NCI-H2196 (cell line): ENCODE data around the gene TBX1.

ENCODE experiments used
- DNase-seq: peaks from one replicate; lab custom pipeline; 2025; ENCODE audit not compliant: unreplicated experiment; lab: John Stamatoyannopoulos, UW

The TBX1 gene

GRCh38 chr22:19751497-19752245, 8.9 kb upstream of the TBX1 start:
- DNase-seq = no peak

GRCh38 chr22:19753090-19753842, 7.3 kb upstream of the TBX1 start:
- no peak for DNase-seq

GRCh38 chr22:19753996-19754700, 6.4 kb upstream of the TBX1 start:
- DNase-seq = no peak

GRCh38 chr22:19754701-19755144, 5.9 kb upstream of the TBX1 start:
- no peak for DNase-seq

- no peak for DNase-seq
Observed at GRCh38 chr22:19755145-19755710, 5.3 kb upstream of the TBX1 start.

GRCh38 chr22:19755722-19756287, 4.8 kb upstream of the TBX1 start:
- no peak for DNase-seq

- DNase-seq = peak; percentile 51
Observed at GRCh38 chr22:19756288-19757128, 4.1 kb upstream of the TBX1 start.

GRCh38 chr22:19757140-19757984, 3.2 kb upstream of the TBX1 start:
- no peak for DNase-seq

GRCh38 chr22:19757985-19758895, 2.3 kb upstream of the TBX1 start:
- no peak for DNase-seq

- no peak for DNase-seq
Observed at GRCh38 chr22:19758896-19759426, 1.6 kb upstream of the TBX1 start.

GRCh38 chr22:19759427-19760057, 1.0 kb upstream of the TBX1 start:
- DNase-seq = no peak

- DNase-seq = no peak
Observed at GRCh38 chr22:19760951-19761724, 560 bp downstream of the TBX1 start.

- peak; percentile 27 for DNase-seq
Observed at GRCh38 chr22:19761725-19762567, 1.4 kb downstream of the TBX1 start.

GRCh38 chr22:19762568-19763457, 2.2 kb downstream of the TBX1 start:
- DNase-seq = no peak
